ENCODE measurements around the gene ADGRA3.

ADGRA3 gene, protein sequence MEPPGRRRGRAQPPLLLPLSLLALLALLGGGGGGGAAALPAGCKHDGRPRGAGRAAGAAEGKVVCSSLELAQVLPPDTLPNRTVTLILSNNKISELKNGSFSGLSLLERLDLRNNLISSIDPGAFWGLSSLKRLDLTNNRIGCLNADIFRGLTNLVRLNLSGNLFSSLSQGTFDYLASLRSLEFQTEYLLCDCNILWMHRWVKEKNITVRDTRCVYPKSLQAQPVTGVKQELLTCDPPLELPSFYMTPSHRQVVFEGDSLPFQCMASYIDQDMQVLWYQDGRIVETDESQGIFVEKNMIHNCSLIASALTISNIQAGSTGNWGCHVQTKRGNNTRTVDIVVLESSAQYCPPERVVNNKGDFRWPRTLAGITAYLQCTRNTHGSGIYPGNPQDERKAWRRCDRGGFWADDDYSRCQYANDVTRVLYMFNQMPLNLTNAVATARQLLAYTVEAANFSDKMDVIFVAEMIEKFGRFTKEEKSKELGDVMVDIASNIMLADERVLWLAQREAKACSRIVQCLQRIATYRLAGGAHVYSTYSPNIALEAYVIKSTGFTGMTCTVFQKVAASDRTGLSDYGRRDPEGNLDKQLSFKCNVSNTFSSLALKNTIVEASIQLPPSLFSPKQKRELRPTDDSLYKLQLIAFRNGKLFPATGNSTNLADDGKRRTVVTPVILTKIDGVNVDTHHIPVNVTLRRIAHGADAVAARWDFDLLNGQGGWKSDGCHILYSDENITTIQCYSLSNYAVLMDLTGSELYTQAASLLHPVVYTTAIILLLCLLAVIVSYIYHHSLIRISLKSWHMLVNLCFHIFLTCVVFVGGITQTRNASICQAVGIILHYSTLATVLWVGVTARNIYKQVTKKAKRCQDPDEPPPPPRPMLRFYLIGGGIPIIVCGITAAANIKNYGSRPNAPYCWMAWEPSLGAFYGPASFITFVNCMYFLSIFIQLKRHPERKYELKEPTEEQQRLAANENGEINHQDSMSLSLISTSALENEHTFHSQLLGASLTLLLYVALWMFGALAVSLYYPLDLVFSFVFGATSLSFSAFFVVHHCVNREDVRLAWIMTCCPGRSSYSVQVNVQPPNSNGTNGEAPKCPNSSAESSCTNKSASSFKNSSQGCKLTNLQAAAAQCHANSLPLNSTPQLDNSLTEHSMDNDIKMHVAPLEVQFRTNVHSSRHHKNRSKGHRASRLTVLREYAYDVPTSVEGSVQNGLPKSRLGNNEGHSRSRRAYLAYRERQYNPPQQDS (N-terminal part only)

DNA sequence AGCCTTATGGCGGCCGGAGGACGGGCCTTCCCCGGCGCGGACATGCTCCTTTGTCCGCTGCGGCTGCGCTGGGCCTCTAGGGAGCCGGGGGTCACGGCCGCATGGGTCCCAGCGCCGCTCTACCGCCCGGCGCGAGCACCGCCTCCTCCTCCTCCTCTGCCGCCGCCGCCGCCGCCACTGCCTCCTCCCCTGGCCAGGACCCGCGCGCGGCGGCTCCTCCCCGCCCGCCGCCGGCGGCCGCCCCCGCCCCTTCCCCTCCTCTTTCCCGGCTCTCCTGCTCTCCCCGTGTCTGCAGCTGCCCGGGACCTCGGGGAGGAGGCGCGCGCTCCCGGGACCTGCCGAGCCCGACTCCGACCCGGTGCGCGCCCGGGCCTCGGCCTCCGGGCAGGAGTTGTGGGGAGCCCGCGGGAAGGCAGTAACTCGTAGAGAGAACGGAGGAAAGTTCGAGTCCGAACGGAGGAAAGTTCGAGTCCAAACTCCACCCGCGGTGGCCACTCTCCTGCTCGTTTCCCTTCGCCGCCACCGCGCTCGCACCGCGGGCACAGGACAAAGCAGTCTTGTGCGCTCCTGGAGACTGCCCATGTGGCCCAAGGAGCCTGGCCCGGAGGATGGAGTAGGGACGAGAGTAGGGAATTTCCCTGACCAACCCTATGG, at the start of gene ADGRA3:
Gene ADGRA3 (minus strand): TSS at position 179 of the 654 bp plus-strand sequence. CDS start 282 bp downstream, outside the sequence.
- in situ Hi-C loops (cut with MboI; ENCODE audit: low sequenced_read_pairs): no loop called here

GRCh38 chr4:22556495-22556894, 40.6 kb upstream of the ADGRA3 start:
- in situ Hi-C loops (cut with MboI; ENCODE audit: low sequenced_read_pairs): no loop called here

GRCh38 chr4:22554670-22555069, 38.8 kb upstream of the ADGRA3 start:
- in situ Hi-C loops (cut with MboI; ENCODE audit: low sequenced_read_pairs): no loop called here

- in situ Hi-C loops (cut with MboI; ENCODE audit: low sequenced_read_pairs): no loop called here
These were observed 37.7 kb upstream of the ADGRA3 start for GRCh38 chr4:22553560-22553959.

GRCh38 chr4:22552812-22553211, 36.9 kb upstream of the ADGRA3 start:
- in situ Hi-C loops (cut with MboI; ENCODE audit: low sequenced_read_pairs): no loop called here

DNA sequence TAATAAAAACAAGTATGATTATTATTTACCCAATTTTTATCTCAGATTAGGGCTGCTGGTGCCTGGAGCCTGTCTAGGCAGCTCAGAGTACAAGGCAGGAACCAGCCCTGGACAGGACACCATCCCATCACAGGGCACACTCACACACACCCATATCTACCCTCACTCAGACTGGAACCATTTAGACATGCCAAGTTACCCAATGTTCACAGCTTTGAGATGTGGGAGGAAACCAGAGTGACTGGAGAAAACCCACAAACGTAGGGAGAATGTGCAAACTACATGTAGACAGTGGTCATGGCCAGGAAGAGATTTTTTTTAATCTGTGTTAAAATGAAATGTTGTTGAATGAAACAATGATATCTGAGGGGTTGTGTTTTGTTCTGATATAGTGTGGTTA, 35.7 kb upstream of the ADGRA3 start:
- in situ Hi-C loops (cut with MboI; ENCODE audit: low sequenced_read_pairs): no loop called here

- in situ Hi-C loops (cut with MboI; ENCODE audit: low sequenced_read_pairs): no loop called here
These were observed 30.4 kb upstream of the ADGRA3 start for GRCh38 chr4:22546299-22546698.

GRCh38 chr4:22539251-22539650, 23.4 kb upstream of the ADGRA3 start:
- in situ Hi-C loops (cut with MboI; ENCODE audit: low sequenced_read_pairs): no loop called here

DNA sequence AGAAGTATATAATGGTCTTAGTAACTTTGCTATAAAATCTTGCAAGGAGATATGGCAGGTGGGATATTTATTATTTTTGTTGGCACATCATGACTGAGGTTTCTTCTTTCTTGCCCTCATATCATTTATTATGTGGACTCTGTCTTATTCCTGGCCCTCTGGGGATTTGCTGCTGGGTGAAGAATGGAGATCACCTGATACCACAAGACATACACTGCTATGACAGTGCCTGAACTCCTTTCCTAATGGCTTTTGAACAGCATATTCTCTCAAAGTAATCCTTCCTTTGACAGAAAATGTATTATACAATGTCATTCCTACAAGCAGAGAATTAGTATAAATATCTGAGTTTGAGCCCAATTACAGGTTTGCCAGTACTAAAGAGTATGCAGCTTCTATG, 22.0 kb upstream of the ADGRA3 start:
- in situ Hi-C loops (cut with MboI; ENCODE audit: low sequenced_read_pairs): no loop called here

DNA sequence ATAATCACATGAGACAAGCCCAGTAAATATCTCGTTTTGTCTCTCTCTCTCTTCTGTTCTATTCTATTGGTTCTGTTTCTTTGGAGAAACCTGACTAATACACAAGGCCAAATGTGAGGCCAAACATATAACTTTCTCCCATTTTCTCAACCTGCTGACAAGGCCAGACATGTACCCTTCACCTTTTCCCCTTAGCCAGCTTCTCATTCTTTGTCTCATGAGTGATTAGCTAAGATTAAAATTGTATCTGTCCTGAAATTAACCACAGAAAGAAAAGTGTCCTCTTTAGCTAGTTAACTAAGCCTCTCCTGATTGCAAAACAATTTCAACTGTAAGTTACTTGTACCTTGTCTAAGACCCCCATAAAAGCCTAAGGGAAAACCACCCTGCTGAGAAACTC, 18.5 kb upstream of the ADGRA3 start:
- in situ Hi-C loops (cut with MboI; ENCODE audit: low sequenced_read_pairs): no loop called here

DNA sequence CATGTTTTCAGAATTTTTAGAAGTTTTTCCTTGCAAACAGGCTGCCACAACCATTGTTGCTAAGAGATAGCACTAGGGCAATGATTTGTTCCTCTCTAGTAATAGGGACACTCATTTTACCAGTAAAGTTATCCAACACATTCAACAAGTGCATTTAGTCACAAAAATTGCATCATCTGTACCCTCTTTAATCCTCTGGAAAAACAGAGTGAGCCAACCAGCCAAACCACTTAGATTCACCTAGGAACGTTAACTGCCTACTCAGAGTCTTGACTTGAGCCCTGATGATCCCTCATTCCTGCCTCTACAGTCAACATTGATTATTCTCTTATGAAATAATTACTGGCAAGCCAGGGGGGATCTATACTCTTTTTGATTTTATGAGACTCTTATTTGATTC, 17.0 kb upstream of the ADGRA3 start:
- in situ Hi-C loops (cut with MboI; ENCODE audit: low sequenced_read_pairs): no loop called here

DNA sequence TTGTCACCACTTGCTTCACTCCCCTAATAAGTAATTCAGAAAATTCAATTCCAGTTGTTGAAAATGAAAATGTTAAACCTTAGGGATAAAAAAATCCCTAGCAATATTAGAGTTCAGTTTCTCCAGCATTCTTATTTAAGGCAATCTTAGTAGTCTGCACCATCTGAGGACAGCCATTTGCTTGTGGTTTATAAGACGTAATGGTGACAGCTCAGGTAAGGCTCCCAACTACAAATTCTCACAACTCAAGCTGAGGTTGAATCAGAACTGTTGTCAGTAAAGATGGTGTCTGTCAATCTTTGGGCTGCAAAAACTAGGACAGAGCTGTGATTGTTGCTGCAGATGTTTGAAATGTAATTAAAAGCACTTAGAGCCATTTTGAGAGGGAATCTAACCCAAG, 16.3 kb upstream of the ADGRA3 start:
- in situ Hi-C loops (cut with MboI; ENCODE audit: low sequenced_read_pairs): no loop called here

DNA sequence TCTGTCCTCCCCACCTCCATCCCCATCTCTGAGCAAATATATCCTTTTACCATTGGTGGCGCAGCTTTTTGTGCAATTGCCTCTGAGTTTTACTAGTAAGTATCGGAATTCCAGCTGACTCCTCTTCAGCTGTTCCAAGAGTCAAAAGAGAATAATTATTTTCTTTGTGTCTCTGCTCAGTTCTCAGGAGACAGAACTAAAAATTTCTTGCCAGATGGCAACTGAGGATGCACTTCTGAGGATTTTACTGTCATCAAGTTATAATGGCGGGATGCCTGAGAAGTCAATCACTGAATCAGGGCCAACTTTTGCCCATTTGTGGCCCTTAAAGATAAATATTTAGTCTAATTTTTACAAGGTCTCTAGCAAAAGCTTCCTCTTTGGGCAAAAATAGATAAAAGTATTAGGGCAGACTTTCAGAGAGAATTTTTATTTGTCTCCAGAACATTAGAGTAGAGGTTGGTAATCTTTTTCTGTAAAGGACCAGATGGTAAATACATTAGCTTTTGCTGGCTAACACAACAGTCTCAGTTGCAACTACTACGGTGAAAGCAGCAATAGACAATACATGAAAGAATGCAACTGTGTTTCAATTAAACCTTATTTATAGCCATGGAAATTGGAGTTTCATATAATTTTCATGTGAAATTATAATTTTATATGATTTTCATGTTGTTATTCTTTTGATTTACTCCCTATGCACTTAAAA, 15.6 kb upstream of the ADGRA3 start:
- in situ Hi-C loops (cut with MboI; ENCODE audit: low sequenced_read_pairs): no loop called here

GRCh38 chr4:22524895-22525294, 9.0 kb upstream of the ADGRA3 start:
- in situ Hi-C loops (cut with MboI; ENCODE audit: low sequenced_read_pairs): no loop called here

- in situ Hi-C loops (cut with MboI; ENCODE audit: low sequenced_read_pairs): no loop called here
These were observed 7.0 kb upstream of the ADGRA3 start for GRCh38 chr4:22522706-22523501.

- in situ Hi-C loops (cut with MboI; ENCODE audit: low sequenced_read_pairs): no loop called here
These were observed 6.3 kb upstream of the ADGRA3 start for GRCh38 chr4:22522206-22522605.

- in situ Hi-C loops (cut with MboI; ENCODE audit: low sequenced_read_pairs): no loop called here
These were observed 5.4 kb upstream of the ADGRA3 start for GRCh38 chr4:22521240-22521639.

DNA sequence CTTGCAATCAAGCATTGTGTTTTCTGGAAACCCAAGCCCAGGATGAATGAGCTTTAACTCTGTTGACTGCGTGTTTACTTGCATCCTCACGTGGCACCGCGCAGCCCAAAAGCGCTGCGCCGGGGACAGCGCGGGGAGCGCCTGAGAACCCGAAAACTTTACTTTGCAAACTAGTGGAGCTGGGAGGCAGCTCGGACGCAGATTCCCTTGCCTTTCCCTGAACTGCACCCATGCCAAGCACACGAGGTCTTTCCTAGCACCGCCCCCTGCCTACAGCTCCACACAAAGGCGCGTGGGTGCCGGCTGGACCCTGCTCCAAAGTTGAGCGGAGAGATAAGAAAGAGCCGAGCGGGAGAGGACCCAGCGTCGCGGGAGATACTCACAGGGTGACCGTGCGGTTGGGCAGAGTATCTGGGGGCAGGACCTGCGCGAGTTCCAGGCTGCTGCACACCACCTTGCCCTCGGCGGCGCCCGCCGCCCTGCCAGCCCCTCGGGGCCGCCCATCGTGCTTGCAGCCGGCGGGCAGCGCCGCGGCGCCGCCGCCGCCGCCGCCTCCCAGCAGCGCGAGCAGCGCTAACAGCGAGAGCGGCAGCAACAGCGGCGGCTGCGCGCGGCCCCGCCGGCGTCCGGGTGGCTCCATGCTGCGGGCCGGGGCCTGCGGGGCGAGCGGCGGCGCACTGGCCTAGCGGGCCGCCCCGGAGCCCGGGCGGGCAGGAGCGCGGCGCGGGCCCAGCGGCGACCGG, 550 bp downstream of the ADGRA3 start:
- in situ Hi-C loops (cut with MboI; ENCODE audit: low sequenced_read_pairs): no loop called here

DNA sequence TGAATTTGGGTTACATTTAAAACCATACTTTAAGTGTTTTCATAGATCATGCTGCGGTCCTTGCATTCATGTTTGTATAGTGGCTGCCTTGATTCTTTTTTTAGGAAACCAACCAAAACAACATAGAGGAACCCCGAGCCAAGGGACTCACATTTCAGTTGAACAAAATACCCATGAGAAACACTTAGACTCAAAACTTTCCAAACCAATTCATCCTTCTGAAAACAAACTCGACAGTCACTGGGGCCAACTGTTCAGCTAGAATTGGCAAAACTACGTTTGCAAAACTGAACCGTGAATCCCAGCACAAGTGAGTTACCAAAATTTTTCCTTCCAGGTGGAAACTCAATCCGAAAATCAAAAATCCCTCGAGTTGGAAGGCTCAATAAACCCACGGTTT, 1.4 kb downstream of the ADGRA3 start:
- in situ Hi-C loops (cut with MboI; ENCODE audit: low sequenced_read_pairs): no loop called here

Measured in hTERT RPE-1 (cell line).